Muscle layer of colon (tissue), 2 donors: Measurements from ENCODE around the gene CRAT.

Experiments used
- H3K27ac ChIP-seq: one replicate; pipeline ENCODE4 v1.7.0; 2013; ENCODE audit warnings: low read depth, mild to moderate bottlenecking, low read length, moderate library complexity
- H3K27me3 ChIP-seq, 2 donors: one replicate each; pipeline ENCODE4 v1.7.0; 2013; ENCODE audit warnings: low read length in 2 of 2, mild to moderate bottlenecking in 2 of 2; ENCODE audit not compliant: insufficient read depth in 2 of 2, control insufficient read depth in 1 of 2
- H3K36me3 ChIP-seq: one replicate; pipeline ENCODE4 v1.7.0; 2013; ENCODE audit warnings: mild to moderate bottlenecking, low read length; ENCODE audit not compliant: insufficient read depth
- H3K4me1 ChIP-seq: one replicate; pipeline ENCODE4 v1.7.0; 2013; ENCODE audit warnings: mild to moderate bottlenecking, low read length; ENCODE audit not compliant: insufficient read depth
- H3K4me3 ChIP-seq, 2 donors: one replicate each; pipeline ENCODE4 v1.7.0; 2013; ENCODE audit warnings: low read length in 2 of 2, low read depth in 1 of 2, mild to moderate bottlenecking in 1 of 2, moderate library complexity in 1 of 2
- H3K9ac ChIP-seq: one replicate; pipeline ENCODE4 v1.7.0; 2013; ENCODE audit warnings: low read length
- H3K9me3 ChIP-seq: one replicate; pipeline ENCODE4 v1.7.0; 2013; ENCODE audit warnings: mild to moderate bottlenecking, low read length
- donor health status: abdominal sarcoma.
- donor health status: Adenocarcinoma of cecum.

Gene CRAT

GRCh38 chr9:129143031-129143927 lies 32.7 kb upstream of the CRAT start:
- Histone ChIP-seq H3K27me3 (no peaks in the 10 kb centered on the region), H3K36me3 (peaks cover 29% of the 10 kb centered on the region), H3K9ac (peak overlapping the region; percentile 41), H3K4me3 (peak overlapping the region in 1 of 2 donors; percentile 58), H3K27ac (peak overlapping the region; percentile 95), H3K9me3 (no peaks in the 10 kb centered on the region), H3K4me1 (peaks cover 80% of the 10 kb centered on the region)

DNA sequence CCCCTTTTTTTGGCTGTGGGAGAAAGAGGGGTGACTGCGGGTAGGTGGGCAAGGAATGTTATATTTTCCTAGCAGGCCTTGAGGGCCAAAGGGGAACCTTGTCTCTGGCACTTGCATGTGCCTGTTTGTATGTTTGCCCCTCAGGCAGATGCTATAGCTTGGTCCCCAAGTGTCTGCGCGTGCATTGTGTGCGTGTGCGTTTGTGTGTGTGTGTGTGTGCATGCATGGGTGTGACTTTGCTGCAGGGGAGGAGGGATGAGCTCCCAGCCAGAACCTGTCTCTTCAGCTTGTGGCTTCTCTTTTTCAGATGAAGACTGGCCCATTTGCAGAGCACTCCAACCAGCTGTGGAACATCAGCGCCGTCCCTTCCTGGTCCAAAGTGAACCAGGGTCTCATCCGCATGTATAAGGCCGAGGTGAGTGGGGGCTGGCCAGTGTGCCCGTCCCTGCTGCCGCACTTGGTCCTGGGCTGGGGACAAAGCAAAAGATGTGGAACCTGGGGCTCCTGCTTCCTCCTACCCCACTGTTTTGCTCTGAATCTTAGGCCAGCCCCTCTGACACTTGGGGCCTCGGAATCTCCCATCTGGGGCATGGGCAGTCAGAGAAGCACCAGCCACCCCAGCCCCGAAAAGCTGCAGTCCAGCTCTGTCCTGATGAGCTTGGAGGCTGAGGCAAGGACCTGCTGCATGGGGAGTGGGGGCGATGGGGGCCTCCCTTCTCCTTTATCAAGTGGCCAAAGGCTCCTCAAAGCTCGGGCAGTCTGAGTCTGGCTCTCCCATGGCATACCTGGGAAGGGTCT lies 31.7 kb upstream of the CRAT start:
- H3K27ac ChIP-seq: peak overlapping the region; percentile 95
- peak overlapping the region; percentile 29 for H3K9ac ChIP-seq
- peak overlapping the region; percentile 6 to 58 for H3K4me3 ChIP-seq
- H3K9me3 ChIP-seq: no peaks in the 10 kb centered on the region
- H3K27me3 ChIP-seq: no peaks in the 10 kb centered on the region
- H3K36me3 ChIP-seq: peaks cover 30% of the 10 kb centered on the region
- H3K4me1 ChIP-seq: peaks cover 84% of the 10 kb centered on the region

DNA sequence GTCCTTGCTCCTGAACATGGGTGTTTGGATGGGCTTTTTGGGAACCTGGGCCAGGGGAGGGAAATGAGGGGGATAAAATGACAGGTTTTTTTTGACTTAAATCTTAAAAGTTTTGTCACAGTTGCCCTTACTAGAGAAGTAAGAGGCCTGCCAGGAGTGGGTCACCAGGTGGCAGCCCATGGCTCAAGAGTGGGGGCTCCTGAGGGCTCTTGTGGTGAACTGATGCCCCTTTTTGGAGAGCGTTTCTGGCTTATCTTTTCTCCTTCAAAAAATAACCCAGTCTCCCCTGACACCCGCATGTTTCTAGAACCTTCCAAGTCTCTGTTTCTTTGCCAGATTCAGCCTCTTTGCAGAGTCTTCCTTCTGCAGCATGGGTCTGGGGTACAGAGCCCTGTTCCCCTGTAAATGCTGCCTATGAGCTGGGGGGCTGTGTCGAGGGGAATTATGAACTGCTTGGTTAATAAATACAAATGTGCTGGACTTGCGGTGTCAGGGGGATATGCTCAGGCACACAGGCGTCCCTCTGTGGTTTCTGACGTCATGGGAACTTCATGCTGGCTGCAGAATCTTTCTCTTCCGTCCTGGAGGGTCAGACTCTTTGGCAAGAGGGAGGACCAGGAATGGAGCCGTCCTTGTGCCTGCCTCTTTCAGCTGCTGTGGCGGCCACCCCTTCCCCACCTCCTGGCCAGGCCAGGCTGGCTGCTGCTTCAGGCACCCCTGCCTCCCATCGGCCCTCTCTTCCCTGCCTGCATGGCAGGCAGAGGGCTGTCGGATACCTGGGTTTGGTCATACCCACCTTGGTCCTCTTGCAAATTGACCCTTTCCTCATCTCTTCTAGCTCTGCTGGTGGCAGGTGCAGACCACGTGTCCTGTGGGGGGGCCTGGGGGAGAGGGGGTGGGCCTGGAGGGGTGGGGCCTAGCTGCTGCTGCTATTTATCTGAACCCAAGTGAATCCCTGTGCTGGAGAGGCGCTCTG lies 30.8 kb upstream of the CRAT start:
- peak overlapping the region; percentile 95 for H3K27ac ChIP-seq
- no peaks in the 10 kb centered on the region for H3K9me3 ChIP-seq
- H3K27me3 ChIP-seq: no peaks in the 10 kb centered on the region
- H3K9ac ChIP-seq: peak overlapping the region; percentile 85
- peak overlapping the region; percentile 4 to 62 for H3K4me3 ChIP-seq
- H3K36me3 ChIP-seq: peaks cover 34% of the 10 kb centered on the region
- peaks cover 76% of the 10 kb centered on the region for H3K4me1 ChIP-seq

GRCh38 chr9:129140397-129141065 lies 29.9 kb upstream of the CRAT start:
- Histone ChIP-seq H3K9me3 (no peaks in the 10 kb centered on the region), H3K4me1 (peaks cover 68% of the 10 kb centered on the region), H3K27me3 (no peaks in the 10 kb centered on the region), H3K36me3 (peaks cover 38% of the 10 kb centered on the region), H3K4me3 (peak overlapping the region in 1 of 2 donors; percentile 62), H3K27ac (peak overlapping the region; percentile 95), H3K9ac (peak overlapping the region; percentile 89)

DNA sequence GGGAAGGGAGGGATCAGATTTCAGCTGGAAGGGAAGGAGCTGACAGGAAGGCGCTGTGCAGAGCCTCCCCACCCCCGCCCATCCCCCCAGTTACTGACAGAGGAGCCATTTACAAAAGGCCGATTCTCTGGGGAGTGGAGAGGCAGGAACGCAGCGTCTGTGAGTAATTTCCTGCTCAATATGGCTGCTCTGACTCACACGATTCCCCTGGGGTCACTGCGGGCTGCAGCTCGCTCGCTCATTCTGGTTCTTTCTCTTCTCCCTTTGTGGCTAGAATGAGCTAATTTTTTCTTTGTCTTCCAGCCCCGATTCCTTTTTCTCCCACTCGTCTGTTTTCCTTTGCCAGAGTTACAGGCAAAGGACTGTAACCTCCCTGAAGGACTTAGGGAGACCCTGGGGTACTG lies 29.4 kb upstream of the CRAT start:
- no peaks in the 10 kb centered on the region for H3K9me3 ChIP-seq

GRCh38 chr9:129139233-129139992 lies 28.8 kb upstream of the CRAT start:
- peak overlapping the region; percentile 95 for H3K27ac ChIP-seq
- peaks cover 46% of the 10 kb centered on the region for H3K36me3 ChIP-seq
- H3K4me3 ChIP-seq: peak overlapping the region; percentile 28 to 62
- H3K27me3 ChIP-seq: no peaks in the 10 kb centered on the region
- peak overlapping the region; percentile 50 for H3K9ac ChIP-seq
- H3K4me1 ChIP-seq: peaks cover 60% of the 10 kb centered on the region
- H3K9me3 ChIP-seq: no peaks in the 10 kb centered on the region

More for the DNA sequence above, 29.4 kb upstream of the CRAT start:
- peak overlapping the region; percentile 89 for H3K9ac ChIP-seq
- peak overlapping the region in 1 of 2 donors; percentile 62 for H3K4me3 ChIP-seq
- no peaks in the 10 kb centered on the region for H3K27me3 ChIP-seq
- peaks cover 63% of the 10 kb centered on the region for H3K4me1 ChIP-seq
- H3K27ac ChIP-seq: peak overlapping the region; percentile 95
- H3K36me3 ChIP-seq: peaks cover 41% of the 10 kb centered on the region

GRCh38 chr9:129138476-129139232 lies 28.1 kb upstream of the CRAT start:
- Histone ChIP-seq H3K27ac (peak overlapping the region; percentile 95), H3K4me3 (no peak overlapping the region), H3K27me3 (no peaks in the 10 kb centered on the region), H3K4me1 (peaks cover 54% of the 10 kb centered on the region), H3K36me3 (peaks cover 45% of the 10 kb centered on the region), H3K9ac (peak overlapping the region; percentile 44), H3K9me3 (no peaks in the 10 kb centered on the region)

GRCh38 chr9:129138144-129138462 lies 27.5 kb upstream of the CRAT start:
- Histone ChIP-seq H3K9ac (no peak overlapping the region), H3K4me3 (no peak overlapping the region), H3K27me3 (no peaks in the 10 kb centered on the region), H3K9me3 (no peaks in the 10 kb centered on the region), H3K27ac (peak overlapping the region; percentile 95), H3K4me1 (peaks cover 49% of the 10 kb centered on the region), H3K36me3 (peaks cover 44% of the 10 kb centered on the region)

- H3K36me3 ChIP-seq: peaks cover 45% of the 10 kb centered on the region
- peaks cover 43% of the 10 kb centered on the region for H3K4me1 ChIP-seq
- H3K4me3 ChIP-seq: no peak overlapping the region
- peak overlapping the region; percentile 95 for H3K27ac ChIP-seq
- no peak overlapping the region for H3K9ac ChIP-seq
- no peaks in the 10 kb centered on the region for H3K27me3 ChIP-seq
- H3K9me3 ChIP-seq: no peaks in the 10 kb centered on the region
Observed at GRCh38 chr9:129137292-129138143, 26.9 kb upstream of the CRAT start.
